ENCODE data around the gene ARHGAP4.

DNA sequence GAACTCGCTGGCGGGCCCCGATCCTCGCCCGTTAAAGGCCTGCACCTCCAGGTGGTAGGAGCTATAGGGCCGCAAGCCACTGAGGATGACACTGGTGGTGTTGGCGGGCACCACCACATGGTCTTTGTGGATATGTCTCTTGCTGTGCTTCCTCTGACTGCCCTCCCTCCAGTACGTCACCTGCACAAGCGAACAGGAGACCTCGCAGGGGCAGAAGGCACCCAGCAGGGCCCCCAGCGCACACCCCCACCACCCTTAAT, 60.8 kb downstream of the ARHGAP4 start:
- TF ChIP-seq POLR2AphosphoS5 (IDR thresholded peaks at IDR 0.05; ENCODE audit: insufficient read depth, low read depth, low read length) = no peak
- TF ChIP-seq, protein P1, sequence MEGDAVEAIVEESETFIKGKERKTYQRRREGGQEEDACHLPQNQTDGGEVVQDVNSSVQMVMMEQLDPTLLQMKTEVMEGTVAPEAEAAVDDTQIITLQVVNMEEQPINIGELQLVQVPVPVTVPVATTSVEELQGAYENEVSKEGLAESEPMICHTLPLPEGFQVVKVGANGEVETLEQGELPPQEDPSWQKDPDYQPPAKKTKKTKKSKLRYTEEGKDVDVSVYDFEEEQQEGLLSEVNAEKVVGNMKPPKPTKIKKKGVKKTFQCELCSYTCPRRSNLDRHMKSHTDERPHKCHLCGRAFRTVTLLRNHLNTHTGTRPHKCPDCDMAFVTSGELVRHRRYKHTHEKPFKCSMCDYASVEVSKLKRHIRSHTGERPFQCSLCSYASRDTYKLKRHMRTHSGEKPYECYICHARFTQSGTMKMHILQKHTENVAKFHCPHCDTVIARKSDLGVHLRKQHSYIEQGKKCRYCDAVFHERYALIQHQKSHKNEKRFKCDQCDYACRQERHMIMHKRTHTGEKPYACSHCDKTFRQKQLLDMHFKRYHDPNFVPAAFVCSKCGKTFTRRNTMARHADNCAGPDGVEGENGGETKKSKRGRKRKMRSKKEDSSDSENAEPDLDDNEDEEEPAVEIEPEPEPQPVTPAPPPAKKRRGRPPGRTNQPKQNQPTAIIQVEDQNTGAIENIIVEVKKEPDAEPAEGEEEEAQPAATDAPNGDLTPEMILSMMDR (IDR thresholded peaks at IDR 0.05; ENCODE audit: extremely low read depth in 1 of 2, insufficient read depth in 1 of 2, low read depth in 1 of 2, low read length in 2 of 2) = no peak

Data from endothelial cell of umbilical vein (primary cell).